K562 (cell line): ENCODE data around the gene PRCP.

ENCODE experiments used
- SIN3A ChIP-seq, 2 experiments: fragments of 150-350 bp in 1 of 2; IDR thresholded peaks; 2 replicates each; pipeline ENCODE4 v1.6.1; 2011 to 2016; ENCODE audit warnings: borderline replicate concordance in 2 of 2, low read depth in 2 of 2, low read length in 2 of 2, mild to moderate bottlenecking in 2 of 2, moderate library complexity in 2 of 2; ENCODE audit not compliant: control insufficient read depth in 1 of 2
- TF ChIP-seq, protein P1 (sequence below): sonication (generic); formaldehyde crosslinking; IDR thresholded peaks from 2 replicates; pipeline ENCODE4 v1.8.1; 2023; ENCODE audit warnings: mild to moderate bottlenecking, missing genetic modification reagents

DNA sequence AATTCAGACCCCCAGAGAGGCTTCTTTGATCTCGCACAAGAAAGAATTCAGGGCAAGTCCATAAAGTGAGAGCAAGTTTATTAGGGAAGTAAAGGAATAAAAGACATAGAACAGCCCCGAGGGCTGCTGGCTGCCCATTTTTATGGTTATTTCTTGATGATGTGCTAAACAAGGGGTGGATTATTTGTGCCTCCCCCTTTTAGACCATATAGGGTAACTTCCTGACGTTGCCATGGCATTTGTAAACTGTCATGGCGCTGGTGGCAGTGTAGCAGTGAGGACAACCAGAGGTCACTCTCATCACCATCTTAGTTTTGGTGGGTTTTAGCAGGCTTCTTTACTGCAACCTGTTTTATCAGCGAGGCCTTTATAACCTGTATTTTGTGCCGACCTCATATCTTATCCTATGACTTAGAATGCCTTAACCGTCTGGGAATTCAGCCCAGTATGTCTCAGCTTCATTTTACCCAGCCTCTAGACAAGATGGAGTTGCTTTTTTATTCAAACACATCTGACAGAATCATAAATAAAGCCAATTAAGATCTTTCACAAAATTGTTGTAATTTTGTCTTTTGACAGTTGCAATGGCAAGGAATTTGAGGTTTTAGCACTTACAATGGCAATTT lies 8.9 kb upstream of the PRCP start:
- TF ChIP-seq, protein P1, sequence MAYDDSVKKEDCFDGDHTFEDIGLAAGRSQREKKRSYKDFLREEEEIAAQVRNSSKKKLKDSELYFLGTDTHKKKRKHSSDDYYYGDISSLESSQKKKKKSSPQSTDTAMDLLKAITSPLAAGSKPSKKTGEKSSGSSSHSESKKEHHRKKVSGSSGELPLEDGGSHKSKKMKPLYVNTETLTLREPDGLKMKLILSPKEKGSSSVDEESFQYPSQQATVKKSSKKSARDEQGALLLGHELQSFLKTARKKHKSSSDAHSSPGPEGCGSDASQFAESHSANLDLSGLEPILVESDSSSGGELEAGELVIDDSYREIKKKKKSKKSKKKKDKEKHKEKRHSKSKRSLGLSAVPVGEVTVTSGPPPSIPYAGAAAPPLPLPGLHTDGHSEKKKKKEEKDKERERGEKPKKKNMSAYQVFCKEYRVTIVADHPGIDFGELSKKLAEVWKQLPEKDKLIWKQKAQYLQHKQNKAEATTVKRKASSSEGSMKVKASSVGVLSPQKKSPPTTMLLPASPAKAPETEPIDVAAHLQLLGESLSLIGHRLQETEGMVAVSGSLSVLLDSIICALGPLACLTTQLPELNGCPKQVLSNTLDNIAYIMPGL (CRISPR knock-in tag): no peak
- TF ChIP-seq SIN3A (IDR thresholded peaks at IDR 0.05; ENCODE audit: borderline replicate concordance in 2 of 2, control insufficient read depth in 1 of 2, low read depth in 2 of 2, low read length in 2 of 2): no peak
